OCI-M2 (cell line): Measurements from ENCODE around the gene GPBAR1.

Experiments used
- DNase-seq: peaks from one replicate; lab custom pipeline; 2025; ENCODE audit not compliant: unreplicated experiment; lab: John Stamatoyannopoulos, UW

The GPBAR1 gene

DNA sequence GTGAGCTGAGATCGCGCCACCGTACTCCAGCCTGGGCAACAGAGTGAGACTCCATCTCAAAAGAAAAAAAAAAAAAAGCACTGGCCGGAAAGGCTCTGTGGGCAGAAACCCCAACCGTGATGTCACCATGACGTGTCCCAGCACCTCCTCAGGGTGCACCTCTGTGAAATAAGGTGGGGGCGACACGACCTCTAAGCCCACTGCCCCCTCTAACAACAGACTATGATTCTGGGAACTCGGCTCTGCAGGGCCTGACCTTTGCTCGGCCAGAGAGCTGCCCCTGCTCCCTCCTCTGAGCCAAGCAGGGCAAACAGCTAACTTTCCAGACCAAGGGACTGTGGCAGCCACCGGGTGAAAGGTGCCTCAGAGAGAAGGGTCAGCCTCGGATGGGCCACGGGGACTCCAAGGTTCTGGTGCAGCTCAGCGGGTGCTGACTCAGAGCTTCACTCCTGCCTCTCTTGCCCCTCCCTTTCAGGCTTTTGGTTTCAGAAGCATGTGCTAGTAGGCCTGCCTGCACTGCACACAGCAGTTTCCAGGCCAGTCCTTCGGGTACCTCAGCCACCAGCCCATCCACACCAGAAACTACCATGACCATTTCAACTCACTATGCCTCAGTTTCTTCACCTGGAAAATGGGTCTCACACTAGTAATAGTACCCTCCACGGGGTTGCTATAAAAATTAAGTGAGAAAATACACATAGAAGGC, 23.4 kb downstream of the GPBAR1 start:
- DNase-seq, result no peak

- no peak for DNase-seq
These were observed 24.8 kb downstream of the GPBAR1 start for GRCh38 chr2:218285604-218286003.

DNA sequence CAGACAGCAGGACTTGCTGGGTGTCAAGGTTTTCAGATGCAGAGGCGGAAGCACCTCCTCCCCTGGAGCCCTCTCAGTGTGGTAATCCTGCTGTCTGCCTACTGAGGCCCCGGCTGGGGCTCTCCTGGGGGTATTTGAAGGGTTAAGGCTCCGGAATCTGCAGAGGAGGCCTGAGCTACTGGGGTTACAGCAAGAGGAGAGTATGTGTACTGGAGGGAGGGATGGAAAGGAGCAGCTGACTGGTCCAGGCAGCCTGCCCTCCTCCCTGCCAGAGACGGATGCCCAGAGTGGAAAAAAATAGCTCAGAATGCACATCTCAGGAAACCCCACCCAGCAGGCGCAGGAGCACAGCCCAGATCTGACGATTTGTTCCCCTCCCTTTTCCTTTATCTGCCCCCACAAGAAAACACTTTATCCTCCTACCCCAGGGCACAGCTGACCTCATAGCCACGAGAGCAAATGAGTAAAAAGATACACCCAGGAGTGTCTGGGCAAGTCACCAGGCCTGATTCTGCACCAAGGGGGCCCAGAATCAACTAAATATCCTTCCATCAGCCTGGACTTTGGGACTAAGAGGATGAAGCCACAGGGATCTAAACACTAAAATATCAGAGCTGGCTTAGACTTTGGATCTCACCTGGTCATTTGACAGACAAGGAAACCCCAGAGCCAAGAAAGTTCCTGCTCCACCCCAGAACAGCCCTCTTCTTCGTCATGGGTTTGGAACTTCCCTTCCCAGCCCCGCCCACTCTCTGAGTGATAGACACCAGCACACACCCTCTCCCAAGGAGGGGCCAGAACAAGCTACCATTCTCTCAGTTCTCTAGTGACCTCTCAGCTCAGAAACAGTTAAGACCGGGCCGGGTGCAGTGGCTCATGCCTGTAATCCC, 26.0 kb downstream of the GPBAR1 start:
- peak; percentile 92 for DNase-seq

- no peak for DNase-seq
These were observed 29.0 kb downstream of the GPBAR1 start for GRCh38 chr2:218289639-218290315.

DNA sequence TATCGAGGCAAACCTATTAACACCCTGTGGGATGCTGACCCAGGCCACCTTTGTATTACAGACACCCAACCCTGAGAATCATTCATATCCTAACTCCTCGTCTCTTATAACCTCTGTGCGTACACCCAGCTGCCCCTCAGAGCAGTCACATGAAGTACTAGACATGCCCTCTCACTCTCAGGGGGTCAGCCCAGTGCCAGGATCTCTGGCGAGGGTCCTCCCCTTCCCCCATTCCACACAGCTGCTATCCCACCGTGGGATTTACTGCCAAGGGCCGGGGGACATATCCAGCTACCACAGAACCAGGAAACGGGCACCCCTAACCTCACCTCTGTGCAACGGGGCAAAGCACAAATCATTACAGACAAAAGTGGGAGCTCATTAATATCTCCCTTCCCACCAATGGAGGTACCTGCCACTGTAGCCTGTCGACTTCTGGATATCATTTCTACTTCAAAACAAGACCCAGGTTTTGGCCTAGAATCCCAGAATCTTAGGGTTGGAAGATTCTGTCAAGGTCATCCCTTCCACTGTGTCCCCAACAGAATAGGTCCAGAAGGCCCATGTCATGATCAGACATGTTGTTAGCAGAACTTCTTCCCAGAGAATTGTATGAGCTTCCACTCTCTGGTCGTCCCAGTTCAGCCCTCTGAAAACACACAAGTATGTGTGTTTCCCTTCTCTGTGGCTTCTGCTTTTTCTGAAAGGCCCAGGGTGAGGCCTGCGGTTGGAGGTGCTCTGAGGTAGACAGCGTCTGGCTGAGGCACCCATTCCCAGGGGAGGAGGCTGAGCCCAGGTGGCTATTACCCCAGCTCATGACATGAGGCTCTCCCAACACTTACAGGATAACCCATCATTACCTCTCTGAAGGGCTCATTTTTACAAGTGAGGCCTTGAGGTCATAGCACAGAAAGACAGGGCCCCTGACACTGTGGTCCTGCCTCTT, 29.8 kb downstream of the GPBAR1 start:
- DNase-seq, result no peak

DNA sequence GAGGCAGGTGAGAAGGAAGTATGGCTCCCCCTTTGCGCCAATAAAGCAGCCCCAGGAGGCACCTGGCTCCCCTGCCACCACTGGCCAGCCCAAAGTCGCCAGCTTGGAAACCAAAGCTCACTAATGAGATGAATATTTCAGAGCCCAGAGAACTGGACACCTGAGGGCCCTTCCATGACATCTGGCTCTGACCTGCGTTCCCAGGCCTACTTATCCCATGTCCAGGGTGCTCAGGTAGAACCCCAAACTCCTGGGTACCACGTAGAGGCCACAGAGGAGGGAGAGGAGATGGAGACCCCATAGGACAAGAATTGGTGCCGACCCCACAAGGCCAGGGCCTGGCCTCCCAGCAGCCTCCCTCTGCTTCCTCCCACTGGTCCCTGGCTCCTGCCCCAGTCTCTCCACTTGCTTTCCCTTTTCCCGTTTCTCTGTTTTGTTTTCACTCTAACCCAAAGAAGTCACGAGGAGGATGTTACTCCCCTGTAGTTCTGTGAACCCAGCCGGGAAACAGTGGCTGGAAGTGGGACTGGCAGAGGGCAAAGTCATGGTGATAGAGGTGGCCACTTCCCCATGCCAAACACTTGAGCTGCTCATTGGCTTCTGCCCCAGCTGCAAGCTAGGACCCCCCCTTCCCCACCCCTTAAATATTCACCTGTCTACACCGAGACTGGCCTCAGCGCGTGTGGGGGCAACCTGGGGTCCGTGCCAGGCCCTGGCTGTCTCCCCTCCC, 30.7 kb downstream of the GPBAR1 start:
- DNase-seq, result no peak

GRCh38 chr2:218292048-218293014, 31.5 kb downstream of the GPBAR1 start, which contains the start of gene TMBIM1:
Gene TMBIM1, minus strand, starts transcription at chr2:218292503. Its CDS starts 10,362 bp downstream, at chr2:218282141.
- peak; percentile 33 for DNase-seq

DNA sequence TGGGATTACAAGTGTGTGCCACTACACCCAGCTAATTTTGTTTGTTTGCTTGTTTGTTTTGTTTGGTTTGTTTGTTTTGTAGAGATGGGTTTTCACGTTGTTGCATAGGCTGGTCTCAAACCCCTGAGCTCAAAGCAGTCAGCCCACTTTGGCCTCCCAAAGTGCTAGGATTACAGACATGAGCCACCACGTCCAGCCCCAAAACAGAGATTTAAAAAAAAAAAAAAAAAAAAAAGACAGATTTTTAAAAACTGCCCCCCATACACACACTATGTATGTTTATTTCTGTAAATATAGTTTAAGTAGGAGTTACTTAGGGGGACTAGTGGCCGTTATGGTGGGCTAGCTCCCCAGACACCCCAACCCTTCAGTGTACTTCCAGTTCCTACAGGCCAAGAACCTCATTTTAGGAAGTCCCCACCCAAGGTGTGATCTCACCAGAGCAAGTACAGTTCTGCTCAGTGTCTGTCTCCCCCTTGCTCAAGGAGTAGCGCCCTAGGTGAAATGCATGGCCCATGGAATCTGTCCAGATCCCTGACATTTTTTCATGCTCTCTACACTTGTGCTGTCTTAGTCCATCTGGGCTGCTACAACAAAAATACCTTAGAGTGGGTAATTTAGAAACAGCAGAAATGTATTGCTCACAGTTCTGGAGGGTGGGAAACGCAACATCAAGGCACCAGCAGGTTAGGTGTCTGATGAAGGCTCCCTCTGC, 33.1 kb downstream of the GPBAR1 start:
- DNase-seq, result no peak

DNA sequence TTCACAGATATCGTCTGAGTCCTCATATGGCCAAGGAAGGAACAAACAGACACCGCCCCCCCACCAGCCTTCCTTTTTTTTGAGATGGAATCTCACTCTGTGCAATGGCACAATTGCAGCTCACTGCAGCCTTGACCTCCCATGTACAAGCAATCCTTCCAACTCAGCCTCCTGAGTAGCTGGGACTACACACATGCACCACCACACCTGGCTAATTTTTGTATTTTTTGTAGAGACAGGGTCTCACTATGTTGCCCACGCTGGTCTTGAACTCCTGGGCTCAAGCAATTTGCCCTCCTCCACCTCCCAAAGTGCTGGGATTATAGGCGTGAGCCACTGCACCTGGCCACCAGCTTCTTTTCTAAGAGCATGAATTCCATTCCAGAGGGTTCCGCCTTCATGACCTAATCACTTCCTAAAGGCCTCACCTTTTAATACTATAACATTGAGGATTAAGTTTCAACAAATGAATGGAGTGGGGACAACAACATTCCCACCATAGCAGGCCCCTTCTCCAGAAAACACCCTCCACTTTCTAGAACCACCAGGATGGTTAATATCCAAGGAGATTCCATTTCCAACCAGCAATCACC, 33.7 kb downstream of the GPBAR1 start:
- no peak for DNase-seq

- no peak for DNase-seq
These were observed 34.2 kb downstream of the GPBAR1 start for GRCh38 chr2:218295029-218295428.

- no peak for DNase-seq
These were observed 35.4 kb downstream of the GPBAR1 start for GRCh38 chr2:218296200-218296599.

GRCh38 chr2:218296847-218297246, 36.0 kb downstream of the GPBAR1 start:
- no peak for DNase-seq

GRCh38 chr2:218298314-218298875, 37.6 kb downstream of the GPBAR1 start:
- no peak for DNase-seq

DNA sequence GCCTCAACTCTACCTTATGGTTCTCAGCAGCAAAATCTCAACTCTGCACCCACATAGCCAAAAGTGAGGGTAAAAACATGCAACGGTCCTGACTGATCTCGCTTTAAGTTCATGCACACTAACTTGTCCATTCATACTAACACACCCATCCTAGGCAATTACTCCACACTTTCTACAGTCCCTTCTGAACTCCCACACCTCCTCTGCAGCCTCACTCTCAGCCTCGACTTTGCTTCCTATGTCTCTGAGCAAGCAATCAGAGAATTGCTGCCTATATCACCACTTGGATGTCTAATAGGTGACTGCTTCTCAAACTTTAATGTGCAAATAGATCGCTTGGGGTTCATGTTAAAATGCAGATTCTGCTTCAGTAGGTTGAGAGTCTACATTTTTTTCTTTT, 39.3 kb downstream of the GPBAR1 start:
- no peak for DNase-seq

GRCh38 chr2:218301176-218301819, 40.5 kb downstream of the GPBAR1 start:
- DNase-seq, result peak; percentile 88

DNA sequence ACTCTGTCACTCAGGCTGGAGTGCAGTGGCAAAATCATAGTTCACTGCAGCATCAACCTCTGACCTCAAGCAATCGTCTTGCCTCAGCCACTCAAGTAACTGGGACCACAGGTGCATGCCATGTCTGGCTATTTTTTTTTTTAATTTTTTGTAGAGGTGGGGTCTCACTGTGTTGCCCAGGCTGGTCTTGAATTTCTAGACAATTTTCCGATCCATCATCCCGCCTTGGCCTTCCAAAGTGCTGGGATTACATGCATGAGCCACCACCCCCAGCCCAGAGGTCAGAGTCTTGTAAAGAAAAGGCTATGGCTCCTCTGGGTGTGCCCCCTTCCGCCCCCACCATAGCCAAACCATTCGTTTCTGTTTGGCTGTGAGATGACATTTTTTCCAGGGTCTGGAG, 44.6 kb downstream of the GPBAR1 start:
- no peak for DNase-seq
